HCT116 (cell line): Measurements from ENCODE around the gene TMEM238. TPM values are rescaled to one million over a fixed set of nuclear protein-coding genes. Genes with fewer than 3 reads are reported as not detected.

Experiments
- ATAC-seq: fragments of 200-7000 bp; cut with Tn5 transposase; 2 replicates; pipeline ENCODE4 v1.9.1; 2020; ENCODE audit warnings: mild to moderate bottlenecking, moderate library complexity
- BruUV-seq: library from RNA; stranded (reverse); fragments of 400-500 nt; replicated peaks from 2 replicates; lab custom pipeline; 2021; lab: Mats Ljungman, UMichigan
- CTCF ChIA-PET: fragments of 300-600 bp; sonication (Branson Sonifier 250); formaldehyde crosslinking; loops from one replicate; lab custom pipeline; 2021; ENCODE audit warnings: antibody characterized with exemption; lab: Charles Lee
- POLR2A ChIA-PET: fragments of 300-600, 350-600 bp; sonication (Branson Sonifier 250); formaldehyde crosslinking; loops from one replicate; lab custom pipeline; 2021; ENCODE audit warnings: antibody characterized with exemption; lab: Charles Lee
- RAD21 ChIA-PET, 2 experiments: fragments of 300-600 bp; sonication (Branson Sonifier 250); formaldehyde crosslinking; loops; one replicate each; lab custom pipeline; 2023; ENCODE audit warnings: low total read pairs in 2 of 2; ENCODE audit not compliant: uncharacterized antibody in 2 of 2, unreplicated experiment in 2 of 2, low non-redundant PET in 1 of 2; lab: Charles Lee
- DNase-seq: peaks from one replicate; pipeline ENCODE4 v3.0.0-alpha.2; 2010; ENCODE audit warnings: low read depth, low spot score
- H2AFZ ChIP-seq: fragments of 200-600 bp; shearing (Covaris generic), sonication (generic); 2 replicates; pipeline ENCODE4 v1.6.1; 2017; ENCODE audit warnings: low read depth, mixed run types, mixed read lengths, antibody characterized with exemption, low read length; ENCODE audit not compliant: poor library complexity, severe bottlenecking
- H3K27ac ChIP-seq: 2 replicates; pipeline ENCODE4 v1.5.1; 2012; ENCODE audit warnings: low read depth, low read length
- H3K27me3 ChIP-seq: fragments of 200-600 bp; sonication (generic); 2 replicates; pipeline ENCODE4 v1.6.1; 2016; ENCODE audit warnings: mixed run types, low read length, mixed read lengths; ENCODE audit not compliant: insufficient read depth
- H3K36me3 ChIP-seq, 2 experiments: fragments of 200-500 bp in 1 of 2; fragments of 200-600 bp in 1 of 2; sonication (Bioruptor generic) in 1 of 2; sonication (generic) in 1 of 2; 2 replicates each; pipeline versions ENCODE4 v1.5.1 to v1.6.1; 2014 to 2016; ENCODE audit warnings: low read length in 2 of 2, inconsistent platforms in 1 of 2, mixed read lengths in 1 of 2, mixed run types in 1 of 2; ENCODE audit not compliant: insufficient read depth in 2 of 2, control insufficient read depth in 1 of 2
- H3K4me1 ChIP-seq, 2 experiments: fragments of 200-600 bp in 1 of 2; sonication (generic) in 1 of 2; 2 replicates each; pipeline versions ENCODE4 v1.5.1 to v1.6.1; 2012 to 2017; ENCODE audit warnings: low read length in 2 of 2, inconsistent platforms in 1 of 2, mild to moderate bottlenecking in 1 of 2, mixed read lengths in 1 of 2, mixed run types in 1 of 2, moderate library complexity in 1 of 2; ENCODE audit not compliant: insufficient read depth in 2 of 2, control insufficient read depth in 1 of 2
- H3K4me2 ChIP-seq: fragments of 200-600 bp; sonication (generic); 2 replicates; pipeline ENCODE4 v1.6.1; 2017; ENCODE audit warnings: mixed run types, low read length, mixed read lengths
- H3K4me3 ChIP-seq, 2 experiments: fragments of 200-600 bp in 1 of 2; sonication (generic) in 1 of 2; replicated peaks in 1 of 2; 2 replicates each; pipeline ENCODE4 v1.5.1; 2011 to 2016; ENCODE audit warnings: low read length in 2 of 2, control low read depth in 1 of 2, low read depth in 1 of 2, mild to moderate bottlenecking in 1 of 2, mixed read lengths in 1 of 2, mixed run types in 1 of 2
- H3K79me2 ChIP-seq: fragments of 200-600 bp; sonication (generic); 2 replicates; pipeline ENCODE4 v1.6.1; 2017; ENCODE audit warnings: mild to moderate bottlenecking, mixed run types, low read length, moderate library complexity, mixed read lengths; ENCODE audit not compliant: insufficient read depth
- H3K9ac ChIP-seq: fragments of 200-600 bp; sonication (generic); 2 replicates; pipeline ENCODE4 v1.6.1; 2016; ENCODE audit warnings: low read length, mixed read lengths
- H3K9me2 ChIP-seq: fragments of 200-600 bp; sonication (generic), shearing (Covaris generic); 2 replicates; pipeline ENCODE4 v1.6.1; 2017; ENCODE audit warnings: mixed run types, mild to moderate bottlenecking, moderate library complexity; ENCODE audit not compliant: insufficient read depth
- H3K9me3 ChIP-seq, 2 experiments: fragments of 200-500 bp in 1 of 2; fragments of 200-600 bp in 1 of 2; sonication (Bioruptor generic) in 1 of 2; sonication (generic) in 1 of 2; 2 replicates each; pipeline ENCODE4 v1.6.1; 2014 to 2017; ENCODE audit warnings: low read length in 2 of 2, mixed read lengths in 2 of 2, inconsistent platforms in 1 of 2, low read depth in 1 of 2, mild to moderate bottlenecking in 1 of 2, mixed run types in 1 of 2, moderate library complexity in 1 of 2; ENCODE audit not compliant: control insufficient read depth in 1 of 2, insufficient read depth in 1 of 2
- H4K20me1 ChIP-seq: fragments of 200-600 bp; sonication (generic), shearing (Covaris generic); 2 replicates; pipeline ENCODE4 v1.6.1; 2017; ENCODE audit warnings: mixed run types, mild to moderate bottlenecking, moderate library complexity; ENCODE audit not compliant: insufficient read depth
- CBX3 ChIP-seq: IDR thresholded peaks from 2 replicates; pipeline ENCODE4 v1.6.1; 2012; ENCODE audit warnings: low read depth
- CEBPB ChIP-seq: IDR thresholded peaks from 2 replicates; pipeline ENCODE4 v1.6.1; 2012; ENCODE audit warnings: low read depth
- ELF1 ChIP-seq: IDR thresholded peaks from 2 replicates; pipeline ENCODE4 v1.6.1; 2012; ENCODE audit warnings: low read depth, borderline replicate concordance
- FOSL1 ChIP-seq: IDR thresholded peaks from 2 replicates; pipeline ENCODE4 v1.6.1; 2012; ENCODE audit warnings: low read depth
- JUND ChIP-seq: IDR thresholded peaks from 2 replicates; pipeline ENCODE4 v1.6.1; 2012
- POLR2A ChIP-seq: IDR thresholded peaks from 2 replicates; pipeline ENCODE4 v1.7.0; 2011; ENCODE audit warnings: borderline replicate concordance; ENCODE audit not compliant: insufficient read depth, insufficient read length; ENCODE audit errors: extremely low read depth
- POLR2AphosphoS5 ChIP-seq: IDR thresholded peaks from 2 replicates; pipeline ENCODE4 v1.6.1; 2011; ENCODE audit warnings: mild to moderate bottlenecking, low read depth, low read length, moderate library complexity
- RAD21 ChIP-seq: IDR thresholded peaks from 2 replicates; pipeline ENCODE4 v1.6.1; 2012; ENCODE audit warnings: low read depth, mild to moderate bottlenecking
- SP1 ChIP-seq: IDR thresholded peaks from 2 replicates; pipeline ENCODE4 v1.6.1; 2012; ENCODE audit warnings: low read depth
- SRF ChIP-seq: IDR thresholded peaks from 2 replicates; pipeline ENCODE4 v1.6.1; 2012; ENCODE audit warnings: low read depth
- TCF7L2 ChIP-seq: IDR thresholded peaks from 2 replicates; pipeline ENCODE4 v1.7.0; 2011; ENCODE audit warnings: borderline replicate concordance, inconsistent platforms; ENCODE audit not compliant: insufficient read depth, insufficient read length; ENCODE audit errors: extremely low read depth
- YY1 ChIP-seq: IDR thresholded peaks from 2 replicates; pipeline ENCODE4 v1.6.1; 2011; ENCODE audit warnings: low read length, low read depth, moderate library complexity, mild to moderate bottlenecking; ENCODE audit not compliant: insufficient replicate concordance; ENCODE audit errors: extremely low read depth
- ZBTB33 ChIP-seq: IDR thresholded peaks from 2 replicates; pipeline ENCODE4 v1.6.1; 2011; ENCODE audit warnings: mild to moderate bottlenecking, low read length, moderate library complexity; ENCODE audit not compliant: insufficient replicate concordance; ENCODE audit errors: extremely low read depth
- ZFX ChIP-seq: fragments of 450-650 bp; IDR thresholded peaks from 2 replicates; pipeline ENCODE4 v1.6.1; 2017
- intact Hi-C: fragments of 100-400 bp; cut with micrococcal nuclease; formaldehyde crosslinking; loops from 2 replicates; pipeline ENCODE4 v1.10.0; 2022
- total RNA-seq: library from RNA; stranded (reverse); gene quantifications from one replicate; pipeline ENCODE4 v1.2.1, GENCODE V29; 2021; ENCODE audit not compliant: unreplicated experiment
- TF ChIP-seq, protein P1 (sequence below): IDR thresholded peaks from 2 replicates; pipeline ENCODE4 v1.6.1; 2012
- TF ChIP-seq, protein P2 (sequence below): IDR thresholded peaks from 2 replicates; pipeline ENCODE4 v1.6.1; 2012; ENCODE audit warnings: low read depth

TMEM238 gene
- total RNA-seq, 1 experiment from 2014 or later, result 21.0 TPM

GRCh38 chr19:55431183-55431582, 47.1 kb upstream of the TMEM238 start (continued):
- no peak for TF ChIP-seq ELF1
- TF ChIP-seq, all 23 proteins: peak for 0

DNA sequence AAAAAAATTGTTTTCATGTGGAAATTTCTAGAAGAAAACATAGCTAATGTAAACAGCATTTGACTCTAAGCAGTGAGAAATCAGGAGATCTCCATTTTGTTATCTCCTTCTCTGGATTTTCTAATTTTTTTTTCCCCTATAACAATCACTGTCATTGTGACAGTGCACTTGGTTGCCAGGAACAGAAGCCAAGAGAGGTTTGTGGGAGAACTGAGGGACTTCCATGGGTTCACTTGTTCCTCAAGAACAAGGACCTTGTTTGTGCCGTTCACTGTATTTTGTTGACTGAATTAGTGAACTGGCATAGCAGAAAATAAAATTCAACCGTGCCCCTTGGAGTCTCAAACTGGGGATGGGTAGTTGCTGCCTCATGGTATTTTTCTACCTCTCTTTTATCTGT, 42.0 kb upstream of the TMEM238 start:
- H2AFZ ChIP-seq, result no peak overlapping the region
- H3K9ac ChIP-seq, result no peak overlapping the region
- CTCF ChIA-PET, result no interaction called here
- RAD21 ChIA-PET, result no interaction called here
- H3K9me3 ChIP-seq, result no peaks in the 10 kb centered on the region
- no TSS peak for BruUV-seq
- no peak overlapping the region for H3K27ac ChIP-seq
- no peaks in the 10 kb centered on the region for H3K4me1 ChIP-seq
- H3K79me2 ChIP-seq, result no peaks in the 10 kb centered on the region
- H3K4me2 ChIP-seq, result no peak overlapping the region
- DNase-seq (no peak), ATAC-seq (no peak)
- no peaks in the 10 kb centered on the region for H3K36me3 ChIP-seq
- no peaks in the 10 kb centered on the region for H3K27me3 ChIP-seq
- POLR2A ChIA-PET, result no interaction called here
- H4K20me1 ChIP-seq, result no peaks in the 10 kb centered on the region
- intact Hi-C loops, result no loop called here
- H3K4me3 ChIP-seq, result no peak overlapping the region
- no peaks in the 10 kb centered on the region for H3K9me2 ChIP-seq
- no peak for TF ChIP-seq SRF
- TF ChIP-seq, protein P1, sequence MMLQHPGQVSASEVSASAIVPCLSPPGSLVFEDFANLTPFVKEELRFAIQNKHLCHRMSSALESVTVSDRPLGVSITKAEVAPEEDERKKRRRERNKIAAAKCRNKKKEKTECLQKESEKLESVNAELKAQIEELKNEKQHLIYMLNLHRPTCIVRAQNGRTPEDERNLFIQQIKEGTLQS, result no peak
- no peak for TF ChIP-seq ZFX
- no peak for TF ChIP-seq YY1
- no peak for TF ChIP-seq CEBPB
- TF ChIP-seq ELF1, result no peak
- TF ChIP-seq, protein P2, sequence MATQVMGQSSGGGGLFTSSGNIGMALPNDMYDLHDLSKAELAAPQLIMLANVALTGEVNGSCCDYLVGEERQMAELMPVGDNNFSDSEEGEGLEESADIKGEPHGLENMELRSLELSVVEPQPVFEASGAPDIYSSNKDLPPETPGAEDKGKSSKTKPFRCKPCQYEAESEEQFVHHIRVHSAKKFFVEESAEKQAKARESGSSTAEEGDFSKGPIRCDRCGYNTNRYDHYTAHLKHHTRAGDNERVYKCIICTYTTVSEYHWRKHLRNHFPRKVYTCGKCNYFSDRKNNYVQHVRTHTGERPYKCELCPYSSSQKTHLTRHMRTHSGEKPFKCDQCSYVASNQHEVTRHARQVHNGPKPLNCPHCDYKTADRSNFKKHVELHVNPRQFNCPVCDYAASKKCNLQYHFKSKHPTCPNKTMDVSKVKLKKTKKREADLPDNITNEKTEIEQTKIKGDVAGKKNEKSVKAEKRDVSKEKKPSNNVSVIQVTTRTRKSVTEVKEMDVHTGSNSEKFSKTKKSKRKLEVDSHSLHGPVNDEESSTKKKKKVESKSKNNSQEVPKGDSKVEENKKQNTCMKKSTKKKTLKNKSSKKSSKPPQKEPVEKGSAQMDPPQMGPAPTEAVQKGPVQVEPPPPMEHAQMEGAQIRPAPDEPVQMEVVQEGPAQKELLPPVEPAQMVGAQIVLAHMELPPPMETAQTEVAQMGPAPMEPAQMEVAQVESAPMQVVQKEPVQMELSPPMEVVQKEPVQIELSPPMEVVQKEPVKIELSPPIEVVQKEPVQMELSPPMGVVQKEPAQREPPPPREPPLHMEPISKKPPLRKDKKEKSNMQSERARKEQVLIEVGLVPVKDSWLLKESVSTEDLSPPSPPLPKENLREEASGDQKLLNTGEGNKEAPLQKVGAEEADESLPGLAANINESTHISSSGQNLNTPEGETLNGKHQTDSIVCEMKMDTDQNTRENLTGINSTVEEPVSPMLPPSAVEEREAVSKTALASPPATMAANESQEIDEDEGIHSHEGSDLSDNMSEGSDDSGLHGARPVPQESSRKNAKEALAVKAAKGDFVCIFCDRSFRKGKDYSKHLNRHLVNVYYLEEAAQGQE, result no peak
- no peak for TF ChIP-seq JUND
- TF ChIP-seq CBX3, result no peak
- TF ChIP-seq FOSL1, result no peak
- TF ChIP-seq SP1, result no peak
- TF ChIP-seq POLR2AphosphoS5, result no peak
- TF ChIP-seq ZBTB33, result no peak
- no peak for TF ChIP-seq RAD21
- no peak for TF ChIP-seq TCF7L2
- no peak for TF ChIP-seq POLR2A
